ENCODE measurements around the gene RALGDS.
A peak's percentile ranks its signal among the peaks of the same experiment; 100 is the strongest.

Gene RALGDS

DNA sequence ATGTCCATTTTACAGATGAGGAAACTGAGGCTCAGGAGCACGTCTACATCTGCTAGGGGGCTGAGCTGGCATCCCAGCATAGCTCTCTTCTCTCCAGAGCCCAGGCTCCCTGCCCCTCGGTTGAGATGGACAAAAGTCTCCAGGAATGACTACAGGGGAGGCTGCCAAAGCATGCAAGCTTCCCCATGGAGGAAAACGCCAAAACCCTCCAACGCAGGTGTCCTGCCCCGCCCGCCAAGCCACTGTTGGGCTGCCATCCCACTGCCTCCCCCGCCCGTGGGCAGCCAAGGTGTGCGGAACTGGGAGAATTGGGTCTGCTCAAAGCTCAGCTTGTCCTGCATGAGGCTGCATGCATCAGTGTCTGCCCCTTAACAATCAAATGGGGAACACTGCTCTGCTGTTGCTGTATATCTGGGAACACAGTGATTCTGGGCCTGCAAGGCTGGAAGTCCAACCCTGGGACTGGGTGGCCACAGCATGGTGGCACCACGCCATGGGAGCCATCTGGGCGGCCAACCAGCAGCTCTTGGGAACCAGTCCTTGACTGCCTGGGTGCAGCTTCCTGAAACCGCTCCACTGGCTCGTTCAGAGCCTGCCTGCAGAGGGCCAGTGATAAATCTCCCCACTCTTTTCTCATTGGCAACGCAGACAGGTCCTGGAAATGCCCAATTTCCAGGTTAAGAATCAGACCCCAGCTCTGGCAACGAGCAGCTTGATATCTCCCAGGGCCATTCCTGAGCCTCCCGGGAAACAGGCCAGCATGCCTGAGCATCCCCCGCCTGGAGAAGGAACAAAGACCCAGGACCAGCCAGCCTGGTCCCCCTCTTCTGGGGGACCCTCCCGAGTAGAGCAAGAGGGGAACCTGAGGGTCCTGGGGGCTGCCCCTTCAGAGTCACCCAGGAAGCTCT is 3.5 kb downstream of the RALGDS start:
- no peak for DNase-seq

DNA sequence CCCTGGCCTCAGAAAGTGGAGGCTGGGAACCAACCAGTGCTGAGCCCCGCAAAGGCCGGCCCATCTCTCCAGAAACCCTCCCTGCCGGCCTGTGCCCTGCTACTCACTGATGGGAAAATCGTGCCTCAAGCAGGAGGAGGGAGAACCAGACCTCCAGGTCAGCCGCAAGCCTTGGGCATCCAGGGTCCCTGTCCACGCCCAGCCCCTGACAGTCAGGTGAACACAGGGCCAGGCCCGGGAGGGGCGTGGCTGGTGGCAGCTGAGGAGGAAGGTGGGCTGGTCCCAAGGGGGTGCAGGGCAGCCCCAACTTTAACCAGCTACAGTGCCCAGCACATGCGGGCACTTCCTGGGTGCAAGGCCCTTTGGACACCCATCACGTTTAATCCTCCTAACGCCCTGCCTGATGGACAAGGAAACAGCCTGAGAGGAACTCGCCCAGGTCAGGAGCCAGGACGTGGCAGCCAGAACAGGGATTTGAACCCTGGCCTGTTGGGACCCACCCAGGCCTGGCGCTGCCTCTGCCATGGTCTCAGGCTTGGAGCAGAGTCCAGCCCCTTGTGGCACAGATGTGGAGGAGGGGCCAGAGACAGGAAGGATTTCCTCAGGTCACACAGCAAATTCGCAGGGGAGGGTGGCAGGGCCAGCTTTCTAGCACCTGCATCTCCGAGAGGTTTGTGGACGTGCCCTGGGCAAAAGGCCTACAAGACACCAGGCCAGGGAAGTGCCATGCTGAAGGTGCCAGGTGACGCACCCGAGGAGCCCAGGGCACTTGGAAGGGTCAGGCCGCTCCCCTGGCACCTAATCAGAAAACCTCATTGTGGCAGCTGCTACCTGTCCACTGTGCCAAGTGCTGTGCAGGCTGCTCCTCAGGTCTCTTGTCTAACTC is 4.5 kb downstream of the RALGDS start:
- no peak for DNase-seq

DNA sequence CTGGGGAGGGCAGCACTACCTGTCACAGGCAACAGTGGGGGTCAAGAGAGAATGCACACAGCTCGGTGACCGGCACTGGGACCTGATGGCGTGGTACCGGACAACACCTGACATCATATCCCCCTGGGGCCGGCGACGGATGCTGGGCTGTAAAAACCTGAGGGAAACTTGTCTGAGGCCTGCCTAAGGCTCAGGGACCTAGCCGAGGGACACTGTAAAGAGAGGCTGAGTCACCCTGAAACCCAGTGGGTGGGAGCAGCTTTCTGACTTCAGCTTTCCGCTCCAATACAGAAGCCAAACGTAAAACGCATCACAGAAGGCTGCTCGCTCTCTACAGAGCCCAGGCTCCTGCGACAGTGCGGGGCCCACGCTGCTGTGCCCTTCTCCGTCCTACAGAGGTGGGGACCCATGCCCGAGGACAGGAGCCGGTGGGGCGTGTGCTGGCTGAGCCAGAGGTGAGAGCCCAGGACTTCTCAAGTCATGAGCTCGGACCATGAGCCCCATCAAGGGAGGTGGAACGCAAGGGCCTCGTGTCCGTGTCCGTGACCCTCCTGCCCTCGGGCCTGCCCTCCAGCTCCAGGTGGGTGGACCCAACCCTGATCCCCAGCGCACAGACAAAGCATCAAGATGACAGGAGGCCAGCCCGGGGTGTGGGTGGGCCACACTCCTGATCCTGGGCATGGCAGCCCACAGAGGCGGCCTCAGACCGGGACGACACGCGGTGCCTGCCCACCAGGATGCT is 5.3 kb downstream of the RALGDS start:
- DNase-seq = peak; percentile 52

DNA sequence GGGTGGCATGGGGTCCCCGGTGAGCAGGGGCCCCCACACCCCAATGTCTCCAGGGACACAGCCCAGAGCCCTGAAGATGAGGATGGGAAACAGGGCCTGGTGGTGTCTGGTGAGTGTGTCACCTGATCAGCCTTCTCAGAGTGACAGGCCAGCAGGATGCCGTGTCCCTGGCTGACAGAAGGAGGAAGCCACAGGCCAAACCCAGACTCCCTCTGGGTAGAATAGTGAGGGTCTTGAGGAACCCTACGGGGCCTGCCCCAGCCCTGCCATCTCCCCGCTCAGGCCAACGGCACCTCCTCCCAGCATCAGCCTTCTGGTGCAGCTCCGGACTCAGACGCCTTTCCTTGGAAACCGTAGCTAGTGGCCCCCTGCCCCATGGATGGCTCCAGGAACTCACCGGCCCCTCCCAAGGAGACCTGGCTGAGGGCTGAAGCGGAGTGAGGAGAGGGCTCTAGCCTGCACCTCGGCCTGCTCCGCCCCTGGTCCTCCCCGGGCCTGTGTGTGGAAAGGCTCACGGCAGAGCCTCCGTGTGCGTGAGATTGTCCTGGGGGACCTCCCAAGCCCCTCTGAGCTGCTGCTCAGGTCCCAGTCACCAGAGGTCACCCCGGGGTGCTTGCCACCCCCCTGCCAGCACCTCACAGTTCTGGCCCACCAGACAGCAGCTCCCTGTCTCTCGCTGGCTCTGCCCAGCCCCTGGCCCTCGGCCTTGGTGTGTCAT is 6.0 kb downstream of the RALGDS start:
- DNase-seq = no peak

DNA sequence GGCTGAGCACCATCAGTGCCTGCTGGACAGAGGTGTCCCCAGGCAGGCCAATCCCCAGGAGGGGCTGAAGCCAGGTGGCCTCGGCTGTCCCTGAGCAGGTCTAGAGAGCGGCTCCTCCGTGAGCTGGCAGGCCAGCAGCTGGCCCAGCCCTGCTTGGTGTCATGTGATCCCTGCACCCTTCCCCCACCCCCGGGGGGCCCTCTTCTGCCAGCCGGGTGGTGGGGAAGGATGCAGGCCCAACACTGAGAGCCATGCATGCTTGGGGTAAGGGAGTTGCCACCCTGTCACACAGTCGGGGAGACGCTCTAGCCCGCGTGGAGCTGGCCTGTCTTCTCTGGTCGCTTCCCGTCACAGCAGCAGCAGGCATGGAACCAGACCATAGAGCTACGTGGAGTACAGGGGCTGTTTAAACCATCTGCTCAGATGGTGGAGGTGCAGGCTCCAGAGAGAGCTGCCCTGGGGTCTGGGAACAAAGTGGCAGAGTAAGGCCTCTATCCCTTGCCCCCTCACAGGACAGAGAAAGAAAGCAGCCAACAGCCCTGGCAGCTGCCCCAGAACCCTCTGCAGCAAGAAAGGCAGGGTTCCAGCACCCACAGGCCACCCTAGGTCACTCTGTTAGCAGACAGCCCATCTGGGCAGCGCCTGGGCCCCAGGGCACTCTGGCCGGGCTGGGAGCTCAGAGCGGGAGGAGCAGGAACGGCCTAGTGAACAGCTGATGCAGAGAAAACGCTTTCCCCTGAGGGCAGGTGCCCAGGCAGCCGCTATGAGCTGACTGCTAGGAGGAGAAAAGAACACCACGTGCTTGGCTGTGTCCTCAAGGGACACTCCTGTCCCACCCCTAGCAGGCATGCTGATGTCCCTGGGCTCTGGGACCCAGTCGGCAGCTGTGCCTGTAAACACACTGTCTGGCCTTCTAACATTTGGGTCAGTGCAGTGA is 6.8 kb downstream of the RALGDS start:
- DNase-seq = peak; percentile 17

DNA sequence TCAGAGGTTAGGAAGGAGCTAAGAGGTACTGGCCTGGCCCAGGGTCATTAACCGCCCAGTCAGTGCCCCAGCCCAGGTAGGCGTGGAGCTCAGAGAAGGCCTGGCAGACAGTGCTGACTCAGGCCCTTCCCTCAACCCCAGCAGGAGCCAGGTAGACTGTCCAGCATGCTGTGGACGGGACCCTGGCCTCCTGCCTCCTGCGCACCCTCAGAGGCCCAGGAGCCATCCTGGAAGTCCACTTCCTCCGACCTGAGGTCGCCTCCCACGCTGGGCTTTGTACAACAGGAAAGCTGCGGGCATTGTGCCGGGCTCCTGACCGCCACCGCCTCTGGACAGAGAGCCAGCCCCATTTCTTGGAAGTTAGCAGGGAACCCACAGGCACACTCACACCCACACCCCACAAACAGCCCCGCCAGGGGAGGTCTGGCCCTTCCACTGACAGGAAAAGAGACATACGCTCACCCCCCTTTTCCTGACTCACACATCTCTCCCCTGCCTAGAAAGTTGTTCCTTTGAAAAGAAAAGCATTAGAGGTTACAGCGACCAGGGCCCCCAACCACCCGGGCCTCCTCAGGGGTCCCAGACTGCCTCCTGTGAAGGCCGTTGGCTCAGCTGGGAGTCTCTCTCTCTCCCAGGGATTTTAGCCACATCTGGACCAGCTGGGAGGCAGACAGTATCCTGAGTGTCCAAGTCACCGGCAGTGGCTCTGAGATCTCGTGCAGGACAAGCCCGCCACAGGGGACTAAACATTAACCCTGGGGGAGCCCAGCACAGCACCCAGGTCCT is 7.7 kb downstream of the RALGDS start:
- DNase-seq = peak; percentile 21

DNA sequence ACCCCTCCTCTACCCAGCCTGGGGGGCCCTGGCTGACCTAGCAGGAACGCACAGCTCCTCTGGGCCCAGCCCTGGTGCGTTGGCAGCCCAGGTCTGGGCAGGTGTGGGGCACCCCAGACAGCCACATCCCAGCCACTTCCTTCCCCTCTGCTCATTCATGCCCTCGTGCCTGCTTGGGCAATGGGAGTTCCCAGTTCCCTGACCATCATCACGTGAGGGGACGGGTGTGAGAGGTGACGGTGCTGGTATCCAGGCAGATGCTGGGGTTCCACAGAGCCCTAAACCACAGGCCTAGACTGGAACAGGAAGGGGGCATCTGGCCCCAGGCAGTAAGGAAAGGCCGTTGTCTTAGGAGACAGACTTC is 8.4 kb downstream of the RALGDS start:
- DNase-seq = no peak

DNA sequence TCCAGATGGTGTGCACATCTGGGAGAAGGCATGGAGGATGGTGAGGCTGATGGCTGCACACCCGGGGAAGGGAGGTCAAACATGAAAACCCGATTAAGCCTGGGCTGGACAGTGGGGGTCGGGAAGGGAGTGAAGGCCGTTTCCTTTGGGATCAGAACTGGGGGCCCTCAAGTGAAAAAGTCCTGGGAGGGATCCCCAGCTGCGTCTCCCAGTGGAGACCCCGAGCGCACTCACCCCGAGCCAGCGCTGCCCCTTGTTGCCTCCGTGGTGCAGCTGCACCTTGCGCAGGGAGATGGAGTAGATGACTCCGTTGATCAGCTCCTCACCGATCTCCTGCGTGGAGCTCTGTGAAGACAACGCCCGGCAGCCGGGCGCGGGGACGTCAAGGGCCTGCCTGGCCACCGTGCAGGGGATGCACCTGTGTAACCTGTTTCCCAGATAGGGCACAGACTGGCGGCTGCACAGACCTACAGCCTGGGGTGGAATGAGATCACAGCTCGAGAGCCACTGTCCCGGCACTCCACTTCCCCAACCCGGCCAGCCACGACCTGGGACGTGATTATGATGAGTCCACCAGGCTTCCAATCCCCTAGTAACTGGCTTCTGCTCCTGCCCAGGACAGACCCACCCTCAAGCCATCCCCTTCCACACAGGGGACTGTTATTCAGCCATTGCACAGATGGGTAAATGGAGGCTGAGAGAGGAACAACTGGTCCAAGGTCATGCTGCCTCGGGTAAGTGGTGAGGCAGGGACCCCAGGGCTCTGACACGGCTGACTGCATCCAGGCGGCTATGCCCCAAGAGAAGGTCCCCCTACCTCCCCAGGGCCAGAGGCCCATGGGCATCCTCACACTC is 9.0 kb downstream of the RALGDS start:
- no peak for DNase-seq

DNA sequence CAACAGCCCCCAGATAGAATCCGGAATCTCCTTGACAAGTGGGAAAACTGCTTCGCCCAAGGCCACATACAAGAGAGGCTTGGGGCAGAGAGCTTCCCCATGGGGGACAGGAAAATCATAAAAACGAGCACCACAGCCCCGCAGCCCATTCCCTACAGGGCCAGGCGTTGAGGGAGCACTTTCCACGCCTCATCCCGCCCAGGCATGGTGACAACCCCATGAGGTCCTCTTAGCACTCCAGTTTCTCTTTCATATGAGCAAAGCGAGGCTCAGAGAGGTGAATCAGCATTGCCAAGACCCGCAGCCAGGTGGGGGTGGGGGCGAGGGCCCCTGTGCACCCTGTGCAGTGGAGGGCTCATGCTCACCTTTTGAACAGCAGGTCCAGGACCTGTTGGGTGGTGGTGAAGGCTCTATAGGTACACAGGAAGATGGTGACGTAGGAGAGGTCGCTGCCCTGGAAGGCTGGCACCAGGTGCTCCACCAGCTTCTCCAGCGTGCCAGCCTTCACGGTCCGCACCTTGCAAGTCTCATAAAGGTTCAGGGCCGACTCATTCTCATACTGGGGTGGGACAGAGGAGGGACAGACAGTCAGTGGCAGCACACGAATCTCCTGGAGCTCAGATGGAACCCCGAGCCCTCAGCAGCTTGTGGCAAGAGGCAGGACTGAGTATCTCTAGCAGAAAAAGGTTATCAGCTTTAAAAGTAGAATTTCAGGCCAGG is 10.9 kb downstream of the RALGDS start:
- no peak for DNase-seq

DNA sequence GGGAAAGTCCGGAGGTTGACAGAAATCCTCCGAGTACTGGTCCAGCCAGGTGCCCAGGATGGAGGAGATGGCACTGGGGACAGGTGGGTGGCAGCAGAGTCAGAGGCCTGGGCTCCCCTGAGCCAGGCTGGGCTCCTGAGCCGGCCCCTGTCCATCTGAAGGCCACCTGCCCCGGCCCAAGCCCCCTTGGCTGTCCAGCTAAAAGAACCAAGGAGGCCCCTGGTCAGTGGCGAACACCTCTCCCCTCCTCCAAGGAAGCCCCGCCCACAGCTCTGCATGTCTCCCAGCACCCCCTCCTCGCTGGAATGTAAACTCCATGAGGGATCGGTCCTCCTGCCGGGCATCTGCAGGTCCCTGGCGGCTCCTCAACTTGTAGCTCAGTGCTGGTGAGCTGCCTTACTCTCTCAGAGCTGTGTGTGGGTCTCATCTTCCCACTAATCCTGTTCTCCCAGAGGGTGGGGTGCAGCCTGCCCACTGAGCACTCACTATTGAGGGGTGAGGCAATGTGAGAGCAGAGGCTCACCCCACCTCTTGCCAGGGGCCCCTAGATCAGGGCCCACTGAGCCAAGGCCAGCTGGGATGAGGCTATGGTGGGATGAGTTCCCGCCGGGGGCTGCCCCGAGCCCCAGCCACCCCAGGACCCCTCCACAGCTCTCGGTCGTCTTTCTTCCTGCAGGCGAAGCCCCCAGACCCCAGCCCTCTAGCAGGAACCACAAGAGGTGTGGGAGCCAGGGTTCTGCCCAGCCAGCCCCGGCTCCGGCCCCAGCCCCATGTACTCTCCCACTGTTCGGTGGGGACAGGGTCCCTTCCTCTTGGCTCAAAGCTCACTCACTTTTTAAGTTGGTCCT is 12.0 kb downstream of the RALGDS start:
- no peak for DNase-seq

DNA sequence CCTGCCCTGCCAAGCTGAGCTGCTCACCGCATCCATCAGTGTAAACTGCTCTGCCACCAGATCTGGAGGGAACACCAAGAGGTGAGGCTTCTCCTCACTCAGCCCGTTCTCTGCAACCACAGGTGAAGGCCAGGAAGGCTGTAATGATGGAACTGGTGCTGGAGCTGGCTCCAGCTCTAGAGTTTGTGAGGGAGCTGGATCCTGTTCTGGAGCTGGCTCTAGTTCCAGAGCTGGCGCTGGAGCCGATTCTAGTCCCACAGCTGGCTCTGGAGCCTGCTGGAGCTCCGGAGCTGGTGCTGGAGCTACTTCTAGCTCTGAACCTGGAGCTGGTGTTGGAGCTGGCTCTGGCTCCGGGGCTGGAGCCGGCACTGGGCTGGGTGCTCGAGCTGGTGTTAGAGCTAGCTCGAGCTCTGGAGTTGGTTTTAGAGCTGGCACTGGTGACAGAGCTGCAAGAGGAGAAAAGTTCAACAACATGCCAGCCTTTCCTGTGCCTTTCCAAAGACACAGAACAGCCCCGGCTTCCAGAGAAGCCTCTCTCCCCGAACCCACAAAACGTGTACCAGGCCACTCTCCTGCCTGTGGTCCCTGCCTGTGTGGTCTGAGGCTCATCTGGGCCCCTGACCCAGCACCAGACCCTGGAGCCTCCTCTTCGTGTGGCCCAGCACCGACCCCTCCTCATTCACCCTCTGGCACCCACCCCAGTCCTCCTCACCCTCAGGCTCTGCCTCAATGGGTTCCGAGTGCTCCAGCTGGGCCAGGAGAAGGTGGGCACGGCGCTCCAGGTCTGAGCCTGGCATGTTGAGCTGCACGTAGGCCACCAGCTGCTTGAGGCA is 12.9 kb downstream of the RALGDS start:
- DNase-seq = no peak

DNA sequence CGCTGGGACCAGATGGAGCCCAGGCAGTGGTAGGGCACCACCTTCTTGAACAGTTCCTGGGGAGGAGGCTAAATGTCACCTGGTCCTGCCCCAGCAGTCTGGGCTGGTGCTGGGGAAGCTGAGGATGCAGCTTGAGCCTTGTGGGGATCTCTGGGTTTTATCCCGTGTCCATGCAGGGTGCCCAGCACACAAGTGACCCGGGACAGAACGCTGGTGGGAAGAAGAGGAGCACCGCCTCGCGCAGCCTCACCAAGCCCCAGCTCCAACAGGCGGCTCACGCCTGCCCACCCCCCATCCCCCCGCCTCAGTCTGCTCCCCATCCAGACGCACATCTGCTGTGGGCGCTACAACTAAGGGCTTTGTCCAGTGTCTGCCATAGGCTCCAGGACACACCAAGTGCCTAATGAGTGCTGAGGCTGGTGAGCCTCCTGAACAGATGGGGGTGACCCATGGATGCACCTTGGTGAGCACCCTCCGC is 13.8 kb downstream of the RALGDS start:
- DNase-seq = no peak

DNA sequence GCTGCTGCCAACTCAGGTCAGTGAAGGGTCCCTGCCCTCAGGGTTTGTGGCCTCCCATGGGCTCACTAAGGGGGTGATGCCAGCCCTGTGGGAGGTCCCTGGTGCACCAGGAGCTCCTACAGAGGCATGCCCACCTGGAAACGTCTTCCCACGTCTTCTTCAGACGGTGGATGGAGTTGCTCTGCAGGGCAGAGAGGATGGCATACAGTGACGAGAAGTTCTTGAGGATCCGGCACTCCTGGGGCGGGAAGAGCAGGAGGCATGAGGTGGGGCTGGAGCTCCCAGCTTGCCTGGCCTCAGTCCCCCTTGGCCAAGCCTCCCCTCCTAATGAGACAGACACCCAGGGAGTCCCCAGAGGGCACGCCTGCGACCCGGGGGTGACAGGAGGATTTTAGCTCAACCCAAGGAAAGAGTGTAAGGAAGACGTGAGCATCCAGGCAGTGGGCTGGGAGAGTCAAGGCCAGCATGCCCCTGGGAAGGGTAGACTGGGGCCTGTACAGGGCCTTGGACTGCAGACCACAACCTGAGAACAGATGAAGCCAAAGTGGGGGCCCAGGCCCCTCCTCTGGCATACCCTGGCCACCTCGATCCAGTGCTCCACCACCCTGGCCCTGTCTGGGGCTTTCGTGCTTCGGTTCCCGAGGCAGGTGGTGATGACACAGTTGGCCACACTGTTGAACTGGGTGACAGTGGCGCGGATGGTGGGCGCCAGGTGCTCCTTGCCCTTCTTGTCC is 14.4 kb downstream of the RALGDS start:
- no peak for DNase-seq

DNA sequence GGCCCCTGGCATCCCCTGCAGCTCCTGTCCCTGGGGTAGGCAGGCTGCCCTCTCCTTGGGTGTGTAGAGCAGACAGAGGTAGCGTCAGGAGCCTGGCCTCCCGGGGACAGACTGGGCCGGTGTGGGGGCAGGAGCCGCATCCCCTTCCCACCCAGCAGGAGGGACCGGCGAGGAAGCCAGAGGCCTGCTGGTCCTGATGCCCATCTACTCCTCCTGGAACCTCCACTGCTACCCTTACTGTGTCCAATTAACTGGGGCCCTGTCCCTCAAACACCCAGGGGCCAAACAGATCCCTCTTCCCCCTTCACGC is 15.6 kb downstream of the RALGDS start:
- DNase-seq = no peak

DNA sequence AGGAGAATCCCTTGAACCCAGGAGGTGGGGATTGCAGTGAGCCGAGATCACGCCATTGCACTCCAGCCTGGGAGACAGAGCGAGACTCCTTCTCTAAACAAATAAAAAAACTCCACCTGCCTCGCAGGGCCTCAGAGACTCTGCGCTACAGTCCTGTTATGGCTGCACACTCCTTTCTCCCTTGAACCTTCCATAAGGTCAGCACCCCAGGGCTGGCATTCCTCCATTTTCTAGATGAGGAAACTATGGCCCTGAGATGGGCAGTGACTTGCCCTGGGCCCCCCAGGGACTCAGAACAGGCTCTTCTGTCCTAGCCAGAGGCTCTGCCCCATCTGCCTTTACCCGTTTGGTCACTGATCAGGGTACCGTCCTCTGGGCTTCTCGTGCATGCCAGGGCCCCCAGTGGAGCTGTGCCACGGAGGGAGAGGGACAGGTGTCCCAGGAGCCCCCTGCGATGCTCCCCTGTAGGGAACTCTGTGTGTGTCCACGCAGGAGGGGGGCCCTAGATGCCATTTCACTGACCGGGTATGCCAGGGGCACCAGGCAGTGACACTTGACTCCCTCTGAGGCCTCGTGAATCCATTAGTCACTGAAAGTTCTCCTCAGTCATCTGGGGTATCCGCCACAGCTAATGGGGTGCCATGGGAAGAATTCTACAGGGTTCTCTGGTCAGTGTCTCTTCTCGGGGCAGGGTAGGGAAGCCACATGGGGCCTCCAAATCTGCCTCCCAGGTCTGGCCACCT is 16.2 kb downstream of the RALGDS start:
- no peak for DNase-seq
